SH-SY5Y (cell line): ENCODE results near the gene SELENOH.

Source experiments
- GATA2 ChIP-seq: IDR thresholded peaks from 2 replicates; pipeline ENCODE4 v1.6.1; 2011; ENCODE audit warnings: mild to moderate bottlenecking, low read depth, low read length
- GATA3 ChIP-seq: IDR thresholded peaks from 2 replicates; pipeline ENCODE4 v1.6.1; 2011; ENCODE audit warnings: low read depth, mild to moderate bottlenecking, low read length, moderate library complexity

DNA sequence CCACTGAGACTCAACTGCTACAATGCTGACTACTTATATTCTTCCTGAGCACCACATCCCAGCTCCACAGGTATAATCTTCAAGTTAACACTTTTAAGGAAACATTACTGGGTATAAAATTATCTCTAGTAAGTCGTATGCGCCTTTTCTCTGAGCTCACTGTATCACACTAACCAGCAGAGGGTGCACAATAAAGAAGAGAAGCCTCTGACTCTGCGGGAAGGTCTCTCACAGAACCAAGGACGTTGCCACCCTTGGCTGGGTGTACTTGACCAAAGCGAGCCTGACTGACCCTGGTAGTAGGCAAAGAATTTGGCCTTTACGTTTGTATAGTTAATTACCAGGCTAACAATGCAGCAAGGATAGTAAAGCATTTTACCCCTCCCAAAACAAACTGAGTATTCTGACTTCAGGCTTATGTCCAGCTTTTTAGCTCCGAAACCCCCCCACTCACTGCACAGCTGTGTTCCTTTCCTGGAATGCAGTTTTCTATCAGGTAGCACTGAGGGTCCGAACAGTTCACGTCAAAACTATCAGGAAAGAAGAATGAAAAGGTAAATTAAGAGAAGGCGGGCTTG is 10.5 kb downstream of the SELENOH start, which contains the start of gene BTBD18:
- no peak for TF ChIP-seq GATA2
- TF ChIP-seq GATA3: no peak
